HepG2 (cell line): ENCODE results near the gene PDCD5. TPM values are rescaled to one million over a fixed set of nuclear protein-coding genes. Genes with fewer than 3 reads are reported as not detected.
A peak's percentile ranks its signal among the peaks of the same experiment; 100 is the strongest.

Experiments used
- CCDC6 ChIP-seq: sonication (generic); formaldehyde crosslinking; IDR thresholded peaks from 2 replicates; pipeline ENCODE4 v1.8.1; 2022; ENCODE audit warnings: mild to moderate bottlenecking, missing genetic modification reagents, moderate library complexity
- CHCHD3 ChIP-seq: sonication (generic); formaldehyde crosslinking; IDR thresholded peaks from 2 replicates; pipeline ENCODE4 v1.8.0; 2022; ENCODE audit warnings: mild to moderate bottlenecking, missing genetic modification reagents, moderate library complexity
- FLYWCH1 ChIP-seq: sonication (generic); formaldehyde crosslinking; IDR thresholded peaks from 2 replicates; pipeline ENCODE4 v1.8.1; 2023; ENCODE audit warnings: mild to moderate bottlenecking, missing genetic modification reagents
- FOXK1 ChIP-seq: sonication (generic); formaldehyde crosslinking; IDR thresholded peaks from 2 replicates; pipeline ENCODE4 v1.4.0; 2020; ENCODE audit warnings: low read depth, missing genetic modification reagents, borderline replicate concordance
- GTF3A ChIP-seq: sonication (generic); formaldehyde crosslinking; conservative IDR thresholded peaks from 2 replicates; pipeline ENCODE4 v1.4.0; 2020; ENCODE audit warnings: mild to moderate bottlenecking, missing genetic modification reagents
- MAZ ChIP-seq, 2 experiments: sonication (generic) in 1 of 2; formaldehyde crosslinking in 1 of 2; IDR thresholded peaks; 2 replicates each; pipeline versions ENCODE4 v1.5.0 to v1.6.1; 2012 to 2020; ENCODE audit warnings: low read depth in 2 of 2, mild to moderate bottlenecking in 2 of 2, borderline replicate concordance in 1 of 2, improper control_type of control experiment in 1 of 2, low read length in 1 of 2, missing genetic modification reagents in 1 of 2, moderate library complexity in 1 of 2
- MIER2 ChIP-seq: IDR thresholded peaks from 2 replicates; pipeline ENCODE4 v1.6.1; 2016; ENCODE audit warnings: missing biosample characterization, missing genetic modification reagents
- MYPOP ChIP-seq: sonication (generic); formaldehyde crosslinking; IDR thresholded peaks from 2 replicates; pipeline ENCODE4 v1.8.1; 2023; ENCODE audit warnings: mild to moderate bottlenecking, moderate library complexity, missing genetic modification reagents
- PAX8 ChIP-seq: sonication (generic); formaldehyde crosslinking; IDR thresholded peaks from 2 replicates; pipeline ENCODE4 v1.8.0; 2022; ENCODE audit warnings: mild to moderate bottlenecking, missing genetic modification reagents, borderline replicate concordance
- PCBP2 ChIP-seq: fragments of 200-400 bp; formaldehyde crosslinking; optimal IDR thresholded peaks from 2 replicates; pipeline ENCODE3; 2018; ENCODE audit warnings: low read length, low read depth; ENCODE audit not compliant: poor library complexity, severe bottlenecking
- PHF20 ChIP-seq: sonication (generic); formaldehyde crosslinking; IDR thresholded peaks from 2 replicates; pipeline ENCODE4 v1.5.0; 2020; ENCODE audit warnings: mild to moderate bottlenecking, missing genetic modification reagents
- RARG ChIP-seq: sonication (generic); formaldehyde crosslinking; IDR thresholded peaks from 2 replicates; pipeline ENCODE4 v1.4.0; 2020; ENCODE audit warnings: low read depth, mild to moderate bottlenecking, missing genetic modification reagents
- RBM39 ChIP-seq: fragments of 200-400 bp; formaldehyde crosslinking; IDR thresholded peaks from one replicate; pipeline ENCODE4 v1.6.1; 2018; ENCODE audit warnings: antibody characterized with exemption, mild to moderate bottlenecking, low read depth, low read length; ENCODE audit not compliant: poor library complexity, severe bottlenecking
- REPIN1 ChIP-seq: sonication (generic); formaldehyde crosslinking; IDR thresholded peaks from 2 replicates; pipeline ENCODE4 v1.8.0; 2022; ENCODE audit warnings: missing genetic modification reagents, low read depth, mild to moderate bottlenecking, borderline replicate concordance
- SNAPC5 ChIP-seq: sonication (generic); formaldehyde crosslinking; IDR thresholded peaks from 2 replicates; pipeline ENCODE4 v1.8.1; 2023; ENCODE audit warnings: mild to moderate bottlenecking, missing genetic modification reagents, borderline replicate concordance
- TARDBP ChIP-seq: sonication (generic); formaldehyde crosslinking; IDR thresholded peaks from 2 replicates; pipeline ENCODE4 v1.8.0; 2022; ENCODE audit warnings: mild to moderate bottlenecking, missing genetic modification reagents
- TBX2 ChIP-seq: sonication (generic); formaldehyde crosslinking; IDR thresholded peaks from 2 replicates; pipeline ENCODE4 v1.5.0; 2020; ENCODE audit warnings: missing genetic modification reagents, mild to moderate bottlenecking, borderline replicate concordance
- ZBTB38 ChIP-seq: sonication (generic); formaldehyde crosslinking; IDR thresholded peaks from 2 replicates; pipeline ENCODE4 v1.5.1; 2020; ENCODE audit warnings: mild to moderate bottlenecking, missing genetic modification reagents
- ZBTB7A ChIP-seq: sonication (generic); formaldehyde crosslinking; IDR thresholded peaks from 2 replicates; pipeline ENCODE4 v1.8.0; 2022; ENCODE audit warnings: mild to moderate bottlenecking, missing genetic modification reagents
- ZFY ChIP-seq: sonication (generic); formaldehyde crosslinking; IDR thresholded peaks from 2 replicates; pipeline ENCODE4 v1.4.0; 2020; ENCODE audit warnings: missing genetic modification reagents
- ZNF274 ChIP-seq: sonication (generic); formaldehyde crosslinking; IDR thresholded peaks from 2 replicates; pipeline ENCODE4 v1.5.1; 2020; ENCODE audit warnings: mild to moderate bottlenecking, missing genetic modification reagents
- ZNF484 ChIP-seq: sonication (generic); formaldehyde crosslinking; IDR thresholded peaks from 2 replicates; pipeline ENCODE4 v1.5.1; 2020; ENCODE audit warnings: mild to moderate bottlenecking, low read depth, missing genetic modification reagents, borderline replicate concordance
- ZNF607 ChIP-seq: sonication (generic); formaldehyde crosslinking; IDR thresholded peaks from 2 replicates; pipeline ENCODE4 v1.5.1; 2020; ENCODE audit warnings: missing genetic modification reagents, mild to moderate bottlenecking, borderline replicate concordance
- ZNF878 ChIP-seq: sonication (generic); formaldehyde crosslinking; IDR thresholded peaks from 2 replicates; pipeline ENCODE4 v1.8.1; 2023; ENCODE audit warnings: mild to moderate bottlenecking, missing genetic modification reagents, moderate library complexity
- polyA plus RNA-seq, 8 experiments: library from polyadenylated mRNA; depleted of rRNA in 3 of 8; stranded (reverse) in 7 of 8; unstranded in 1 of 8; fragments of >200 nt; fragmentation: Illumina TruSeq in 4 of 8; extraction: Trizol in 4 of 8; gene quantifications; 2 replicates each; pipeline versions ENCODE4 v1.2.1 to v1.2.3, GENCODE V29; 2011 to 2016; ENCODE audit warnings: low read depth in 4 of 8, missing spikeins in 1 of 8, mixed read lengths in 1 of 8; ENCODE audit not compliant: insufficient read depth in 1 of 8
- total RNA-seq, 5 experiments: library from RNA; depleted of rRNA; stranded (reverse); fragments of >200 nt; fragmentation: Illumina TruSeq; extraction: Trizol; gene quantifications; 2 replicates each; pipeline ENCODE4 v1.2.3, GENCODE V29; 2016; ENCODE audit warnings: low read depth in 1 of 5

Gene PDCD5
- total and polyA plus RNA-seq, 2 of the 13 experiments (the other 11 are each of a cell fraction or from before 2014, with no cell fraction given): 56.3 to 332 TPM

- TF ChIP-seq TARDBP (CRISPR knock-in tag) (peak; percentile 75; the same call in 1 of the 2 replicates), ZNF274 (CRISPR knock-in tag) (0 out of 2 replicates have a peak, but pooled peaks have one; percentile 20), ZBTB7A (CRISPR knock-in tag) (0 out of 2 replicates have a peak, but pooled peaks have one; percentile 44), FOXK1 (CRISPR knock-in tag) (peak; percentile 90), MIER2 (CRISPR knock-in tag) (peak; percentile 94), MAZ (IDR thresholded peaks at IDR 0.05; ENCODE audit: borderline replicate concordance, low read depth, low read length) (no peak), MAZ (CRISPR knock-in tag; IDR thresholded peaks at IDR 0.05; ENCODE audit: low read depth) (peak; percentile 39; the same call in 1 of the 2 replicates), ZFY (CRISPR knock-in tag) (no peak), SNAPC5 (CRISPR knock-in tag) (no peak), ZNF607 (CRISPR knock-in tag) (no peak; the same call in 1 of the 2 replicates), CCDC6 (0 out of 2 replicates have a peak, but pooled peaks have one; percentile 27), RARG (CRISPR knock-in tag) (no peak), ZNF484 (CRISPR knock-in tag) (no peak), CHCHD3 (CRISPR knock-in tag) (no peak), MYPOP (peak; percentile 59; the same call in 1 of the 2 replicates), REPIN1 (CRISPR knock-in tag) (peak; percentile 73; the same call in 1 of the 2 replicates), PCBP2 (no peak), ZBTB38 (CRISPR knock-in tag) (0 out of 2 replicates have a peak, but pooled peaks have one; percentile 38), FLYWCH1 (no peak), TBX2 (CRISPR knock-in tag) (peak; percentile 75), PAX8 (no peak), PHF20 (CRISPR knock-in tag) (peak; percentile 53; the same call in 1 of the 2 replicates), GTF3A (CRISPR knock-in tag) (no peak), ZNF878 (CRISPR knock-in tag) (peak; percentile 84; the same call in 1 of the 2 replicates), RBM39 (no peak)
These were observed 41.6 kb upstream of the PDCD5 start (continued) for GRCh38 chr19:32539240-32539916.
